Measurements from ENCODE around the gene CFAP65. TPM values are rescaled to one million over a fixed set of nuclear protein-coding genes. Genes with fewer than 3 reads are reported as not detected.
A peak's percentile ranks its signal among the peaks of the same experiment; 100 is the strongest.

The CFAP65 gene, protein sequence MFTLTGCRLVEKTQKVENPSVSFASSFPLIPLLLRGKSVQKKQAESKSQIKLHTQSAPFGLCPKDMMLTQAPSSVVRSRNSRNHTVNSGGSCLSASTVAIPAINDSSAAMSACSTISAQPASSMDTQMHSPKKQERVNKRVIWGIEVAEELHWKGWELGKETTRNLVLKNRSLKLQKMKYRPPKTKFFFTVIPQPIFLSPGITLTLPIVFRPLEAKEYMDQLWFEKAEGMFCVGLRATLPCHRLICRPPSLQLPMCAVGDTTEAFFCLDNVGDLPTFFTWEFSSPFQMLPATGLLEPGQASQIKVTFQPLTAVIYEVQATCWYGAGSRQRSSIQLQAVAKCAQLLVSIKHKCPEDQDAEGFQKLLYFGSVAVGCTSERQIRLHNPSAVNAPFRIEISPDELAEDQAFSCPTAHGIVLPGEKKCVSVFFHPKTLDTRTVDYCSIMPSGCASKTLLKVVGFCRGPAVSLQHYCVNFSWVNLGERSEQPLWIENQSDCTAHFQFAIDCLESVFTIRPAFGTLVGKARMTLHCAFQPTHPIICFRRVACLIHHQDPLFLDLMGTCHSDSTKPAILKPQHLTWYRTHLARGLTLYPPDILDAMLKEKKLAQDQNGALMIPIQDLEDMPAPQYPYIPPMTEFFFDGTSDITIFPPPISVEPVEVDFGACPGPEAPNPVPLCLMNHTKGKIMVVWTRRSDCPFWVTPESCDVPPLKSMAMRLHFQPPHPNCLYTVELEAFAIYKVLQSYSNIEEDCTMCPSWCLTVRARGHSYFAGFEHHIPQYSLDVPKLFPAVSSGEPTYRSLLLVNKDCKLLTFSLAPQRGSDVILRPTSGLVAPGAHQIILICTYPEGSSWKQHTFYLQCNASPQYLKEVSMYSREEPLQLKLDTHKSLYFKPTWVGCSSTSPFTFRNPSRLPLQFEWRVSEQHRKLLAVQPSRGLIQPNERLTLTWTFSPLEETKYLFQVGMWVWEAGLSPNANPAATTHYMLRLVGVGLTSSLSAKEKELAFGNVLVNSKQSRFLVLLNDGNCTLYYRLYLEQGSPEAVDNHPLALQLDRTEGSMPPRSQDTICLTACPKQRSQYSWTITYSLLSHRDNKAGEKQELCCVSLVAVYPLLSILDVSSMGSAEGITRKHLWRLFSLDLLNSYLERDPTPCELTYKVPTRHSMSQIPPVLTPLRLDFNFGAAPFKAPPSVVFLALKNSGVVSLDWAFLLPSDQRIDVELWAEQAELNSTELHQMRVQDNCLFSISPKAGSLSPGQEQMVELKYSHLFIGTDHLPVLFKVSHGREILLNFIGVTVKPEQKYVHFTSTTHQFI (N-terminal part only)
- 0.01 TPM for polyA plus RNA-seq (2013)

DNA sequence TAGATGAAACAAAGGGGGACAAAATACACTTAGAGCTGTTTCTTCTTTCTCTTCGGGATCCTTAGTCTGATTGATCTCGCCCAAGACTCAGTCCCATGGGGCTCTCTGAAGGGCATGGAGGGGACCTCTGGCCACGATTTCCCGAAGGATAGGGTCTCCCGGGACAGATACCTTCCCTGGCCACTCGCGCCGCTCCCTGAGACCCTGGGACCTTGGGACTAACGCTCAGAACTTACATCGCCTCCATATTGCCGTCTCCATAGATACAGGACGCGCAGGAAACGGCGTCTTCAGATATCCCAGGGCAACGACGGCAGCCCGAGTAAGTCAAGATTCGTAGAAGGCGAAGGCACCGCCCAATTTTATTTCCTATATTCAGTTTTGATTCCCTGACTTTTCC, at the start of gene CFAP65:
CFAP65 (minus strand) TSS at position 265 of the 400 bp plus-strand sequence. CDS start 2,468 bp downstream, outside the sequence.
- Histone ChIP-seq H3K4me3 (ENCODE audit: control insufficient read depth in 1 of 7, extremely low read depth in 1 of 7, insufficient read depth in 4 of 7, low read depth in 2 of 7, low read length in 6 of 7) (peak within 1 kb of the TSS in 3 of 7 experiments; percentile 14 to 64 (median 56)), H3K9me3 (ENCODE audit: control extremely low read depth in 1 of 5, control insufficient read depth in 4 of 5, insufficient read depth in 2 of 5, low read depth in 1 of 5, low read length in 4 of 5) (peaks cover 0 to 7% (median 0%) of the 10 kb centered on the region in 5 experiments), H3K36me3 (ENCODE audit: control insufficient read depth in 4 of 4, insufficient read depth in 4 of 4, low read length in 3 of 4) (no peaks in the 10 kb centered on the region), H3K27me3 (replicated peaks in 2 of 5; ENCODE audit: control insufficient read depth in 4 of 5, insufficient read depth in 5 of 5, low read length in 4 of 5) (peaks cover 4 to 84% (median 35%) of the 10 kb centered on the region in 5 experiments), H3K4me1 (ENCODE audit: control extremely low read depth in 1 of 4, control insufficient read depth in 4 of 4, insufficient read depth in 4 of 4, low read length in 3 of 4) (peaks cover 0 to 4% (median 1%) of the 10 kb centered on the region in 4 experiments), H3K27ac (ENCODE audit: insufficient read depth in 1 of 2, low read depth in 1 of 2, low read length in 2 of 2, poor library complexity in 1 of 2, severe bottlenecking in 2 of 2) (no peak within 1 kb of the TSS)
- DNase-seq = peak; percentile 38 to 50 (median 44)
- 2% methylated on average over 21 of the region's 21 CpGs for WGBS (ENCODE audit: insufficient coverage)
- CTCF ChIA-PET = interaction anchor here (1.0 to 2.4 kb wide), 4 partner anchors 12 to 76 kb away, joined by 3 to 11 read pairs (median 7); no protein-coding TSS in a partner anchor
- POLR2A ChIA-PET = interaction anchor here (0.6 to 0.9 kb wide), 2 partner anchors 11 to 15 kb away, joined by 3 read pairs; no protein-coding TSS in a partner anchor

DNA sequence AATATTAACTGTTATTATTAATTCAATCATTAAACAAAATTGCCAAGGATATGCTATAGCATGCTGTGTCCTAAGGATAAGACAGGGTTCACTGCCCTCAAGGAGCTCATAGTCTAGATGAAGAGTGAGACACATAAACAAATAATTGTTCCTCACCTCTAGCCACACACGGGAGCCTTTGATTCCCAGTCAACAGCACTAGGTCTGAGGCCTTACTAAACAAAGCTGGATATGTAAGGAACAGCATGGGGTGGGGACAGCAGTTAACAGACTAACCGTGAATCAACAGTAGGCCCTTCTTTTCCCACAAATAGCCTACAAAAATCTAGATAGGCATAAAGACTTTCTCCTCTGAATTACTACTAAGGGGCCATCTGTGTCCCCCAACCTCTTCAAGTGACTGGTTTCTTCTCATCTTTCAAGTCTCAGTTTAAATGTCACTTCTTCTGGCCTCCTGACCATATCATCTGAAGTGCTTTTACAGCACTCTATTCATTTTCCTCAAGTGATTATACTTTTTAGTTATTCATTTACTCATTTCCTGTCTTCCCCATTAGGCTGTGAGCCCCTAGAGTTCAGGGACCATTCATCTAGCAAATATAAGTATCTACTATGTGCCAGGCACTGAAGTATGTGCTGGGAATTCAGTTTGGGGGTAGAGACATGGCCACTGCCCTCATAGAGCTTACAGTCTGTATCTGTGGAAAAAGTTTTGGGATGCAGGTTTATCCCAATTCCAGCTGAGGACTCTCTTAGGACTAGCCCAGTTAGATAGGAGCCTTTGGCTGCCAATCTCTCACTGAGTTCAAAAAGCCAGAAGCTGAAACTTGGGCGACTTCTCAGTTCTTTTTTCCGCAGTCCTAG, 49.4 kb upstream of the CFAP65 start:
- H3K27ac ChIP-seq (ENCODE audit: insufficient read depth in 1 of 2, low read depth in 1 of 2, low read length in 2 of 2, poor library complexity in 1 of 2, severe bottlenecking in 2 of 2) = no peak overlapping the region
- CTCF ChIA-PET = interaction anchor here (0.8 to 3.5 kb wide), 12 partner anchors 10 to 186 kb away, joined by 3 to 21 read pairs (median 3); no protein-coding TSS in a partner anchor
- DNase-seq = no peak
- H3K27me3 ChIP-seq (replicated peaks in 2 of 5; ENCODE audit: control insufficient read depth in 4 of 5, insufficient read depth in 5 of 5, low read length in 4 of 5) = no peaks in the 10 kb centered on the region
- WGBS (ENCODE audit: insufficient coverage) = 67% methylated on average over 3 of the region's 4 CpGs
- H3K9me3 ChIP-seq (ENCODE audit: control extremely low read depth in 1 of 5, control insufficient read depth in 4 of 5, insufficient read depth in 2 of 5, low read depth in 1 of 5, low read length in 4 of 5) = no peaks in the 10 kb centered on the region
- peaks cover under 1 to 21% (median 5%) of the 10 kb centered on the region in 4 experiments for H3K4me1 ChIP-seq (ENCODE audit: control extremely low read depth in 1 of 4, control insufficient read depth in 4 of 4, insufficient read depth in 4 of 4, low read length in 3 of 4)
- H3K36me3 ChIP-seq (ENCODE audit: control insufficient read depth in 4 of 4, insufficient read depth in 4 of 4, low read length in 3 of 4) = peaks cover 0 to 2% (median 0%) of the 10 kb centered on the region in 4 experiments
- H3K4me3 ChIP-seq (ENCODE audit: control insufficient read depth in 1 of 7, extremely low read depth in 1 of 7, insufficient read depth in 4 of 7, low read depth in 2 of 7, low read length in 6 of 7) = no peak overlapping the region
- POLR2A ChIA-PET = no interaction called here

DNA sequence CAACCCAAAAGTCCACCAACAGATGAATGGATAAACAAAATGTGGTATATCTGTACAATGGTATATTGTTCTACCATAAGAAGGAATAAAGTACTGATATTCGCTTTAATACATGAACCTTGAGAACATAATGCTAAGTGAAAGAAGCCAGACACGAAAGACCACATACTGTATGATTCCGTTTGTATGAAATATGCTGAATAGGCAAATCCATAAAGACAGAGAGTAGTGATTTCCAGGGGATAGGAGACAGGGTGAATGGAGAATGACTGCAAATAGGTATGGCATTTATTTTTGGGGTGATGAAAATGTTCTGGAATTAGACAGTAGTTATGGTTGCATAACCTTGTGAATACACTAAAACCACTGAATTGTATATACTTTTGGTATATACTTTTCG, 48.0 kb upstream of the CFAP65 start:
- POLR2A ChIA-PET = no interaction called here
- H3K4me3 ChIP-seq (ENCODE audit: control insufficient read depth in 1 of 7, extremely low read depth in 1 of 7, insufficient read depth in 4 of 7, low read depth in 2 of 7, low read length in 6 of 7) = no peak overlapping the region
- WGBS (ENCODE audit: insufficient coverage) = 100% methylated on average over 3 of the region's 4 CpGs
- H3K4me1 ChIP-seq (ENCODE audit: control extremely low read depth in 1 of 4, control insufficient read depth in 4 of 4, insufficient read depth in 4 of 4, low read length in 3 of 4) = peaks cover 0 to 29% (median 7%) of the 10 kb centered on the region in 4 experiments
- no peaks in the 10 kb centered on the region for H3K27me3 ChIP-seq (replicated peaks in 2 of 5; ENCODE audit: control insufficient read depth in 4 of 5, insufficient read depth in 5 of 5, low read length in 4 of 5)
- no peaks in the 10 kb centered on the region for H3K9me3 ChIP-seq (ENCODE audit: control extremely low read depth in 1 of 5, control insufficient read depth in 4 of 5, insufficient read depth in 2 of 5, low read depth in 1 of 5, low read length in 4 of 5)
- CTCF ChIA-PET = no interaction called here
- H3K36me3 ChIP-seq (ENCODE audit: control insufficient read depth in 4 of 4, insufficient read depth in 4 of 4, low read length in 3 of 4) = peaks cover 0 to 2% (median 0%) of the 10 kb centered on the region in 4 experiments
- DNase-seq = no peak
- no peak overlapping the region for H3K27ac ChIP-seq (ENCODE audit: insufficient read depth in 1 of 2, low read depth in 1 of 2, low read length in 2 of 2, poor library complexity in 1 of 2, severe bottlenecking in 2 of 2)

DNA sequence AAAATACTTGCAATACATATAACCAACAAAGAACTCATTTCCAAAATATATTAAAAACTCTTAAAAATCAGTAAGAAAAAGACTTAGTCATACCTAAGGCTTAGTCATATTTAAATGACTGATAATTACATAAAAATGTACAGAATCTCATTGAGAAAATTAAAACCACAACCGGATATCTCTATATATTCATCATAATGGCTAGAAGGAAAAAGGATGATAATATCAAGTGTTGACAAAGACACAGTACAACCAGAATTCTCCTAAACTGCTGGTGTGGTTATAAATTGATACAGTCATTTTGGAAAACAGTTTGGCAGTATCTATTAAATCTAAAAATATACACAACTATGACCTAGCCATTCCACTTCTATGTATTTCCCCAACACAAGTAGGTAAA, 46.5 kb upstream of the CFAP65 start:
- no peak overlapping the region for H3K27ac ChIP-seq (ENCODE audit: insufficient read depth in 1 of 2, low read depth in 1 of 2, low read length in 2 of 2, poor library complexity in 1 of 2, severe bottlenecking in 2 of 2)
- POLR2A ChIA-PET = interaction anchor here (0.6 kb wide), 1 partner anchor 13 kb away, joined by 3 read pairs; no protein-coding TSS in a partner anchor

DNA sequence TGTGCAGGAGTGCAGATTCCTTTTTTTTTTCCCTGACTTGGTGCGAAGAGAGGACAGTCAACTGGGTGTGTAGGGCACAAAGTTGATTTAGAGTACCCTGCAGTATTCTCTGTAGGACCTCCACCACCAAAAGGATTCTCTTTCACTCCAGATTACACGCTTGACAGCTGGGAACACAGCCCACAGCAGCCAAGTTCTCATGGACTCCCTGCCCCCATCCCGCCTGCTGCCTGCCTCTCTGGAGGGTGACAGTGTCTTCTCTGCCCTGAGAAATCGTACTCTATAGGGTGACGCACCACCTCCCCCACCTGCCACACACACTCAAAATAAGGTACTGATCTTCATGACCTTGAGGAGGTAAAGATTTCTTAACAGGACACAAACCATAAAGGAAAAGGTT, 46.0 kb upstream of the CFAP65 start:
- H3K27me3 ChIP-seq (replicated peaks in 2 of 5; ENCODE audit: control insufficient read depth in 4 of 5, insufficient read depth in 5 of 5, low read length in 4 of 5) = no peaks in the 10 kb centered on the region
- H3K4me3 ChIP-seq (ENCODE audit: control insufficient read depth in 1 of 7, extremely low read depth in 1 of 7, insufficient read depth in 4 of 7, low read depth in 2 of 7, low read length in 6 of 7) = no peak overlapping the region
- no peak for DNase-seq
- ChIA-PET POLR2A (no interaction called here), CTCF (interaction anchor here (1.8 to 5.4 kb wide), 3 partner anchors 14 to 32 kb away, joined by 5 to 32 read pairs (median 5); no protein-coding TSS in a partner anchor)
- no peak overlapping the region for H3K27ac ChIP-seq (ENCODE audit: insufficient read depth in 1 of 2, low read depth in 1 of 2, low read length in 2 of 2, poor library complexity in 1 of 2, severe bottlenecking in 2 of 2)
- peaks cover 0 to 29% (median 9%) of the 10 kb centered on the region in 4 experiments for H3K4me1 ChIP-seq (ENCODE audit: control extremely low read depth in 1 of 4, control insufficient read depth in 4 of 4, insufficient read depth in 4 of 4, low read length in 3 of 4)
- H3K36me3 ChIP-seq (ENCODE audit: control insufficient read depth in 4 of 4, insufficient read depth in 4 of 4, low read length in 3 of 4) = peaks cover 0 to 2% (median 0%) of the 10 kb centered on the region in 4 experiments
- H3K9me3 ChIP-seq (ENCODE audit: control extremely low read depth in 1 of 5, control insufficient read depth in 4 of 5, insufficient read depth in 2 of 5, low read depth in 1 of 5, low read length in 4 of 5) = no peaks in the 10 kb centered on the region
- 100% methylated on average over 1 of the region's 5 CpGs for WGBS (ENCODE audit: insufficient coverage)

More for the DNA sequence above, 46.5 kb upstream of the CFAP65 start:
- no CpG with 5 or more reads among the region's 1 CpG for WGBS (ENCODE audit: insufficient coverage)
- Histone ChIP-seq H3K36me3 (ENCODE audit: control insufficient read depth in 4 of 4, insufficient read depth in 4 of 4, low read length in 3 of 4) (peaks cover 0 to 2% (median 0%) of the 10 kb centered on the region in 4 experiments), H3K4me1 (ENCODE audit: control extremely low read depth in 1 of 4, control insufficient read depth in 4 of 4, insufficient read depth in 4 of 4, low read length in 3 of 4) (peaks cover 0 to 29% (median 9%) of the 10 kb centered on the region in 4 experiments), H3K27me3 (replicated peaks in 2 of 5; ENCODE audit: control insufficient read depth in 4 of 5, insufficient read depth in 5 of 5, low read length in 4 of 5) (no peaks in the 10 kb centered on the region), H3K4me3 (ENCODE audit: control insufficient read depth in 1 of 7, extremely low read depth in 1 of 7, insufficient read depth in 4 of 7, low read depth in 2 of 7, low read length in 6 of 7) (no peak overlapping the region), H3K9me3 (ENCODE audit: control extremely low read depth in 1 of 5, control insufficient read depth in 4 of 5, insufficient read depth in 2 of 5, low read depth in 1 of 5, low read length in 4 of 5) (no peaks in the 10 kb centered on the region)
- no peak for DNase-seq
- CTCF ChIA-PET = interaction anchor here (1.0 to 5.4 kb wide), 8 partner anchors 9 to 46 kb away, joined by 3 to 32 read pairs (median 5); no protein-coding TSS in a partner anchor

Measured in common myeloid progenitor, CD34-positive (primary cell).